GM21526 (cell line): Measurements from ENCODE around the gene EP400.
A peak's percentile ranks its signal among the peaks of the same experiment; 100 is the strongest.
"Not testable (repeated sequence)": the region's sequence is repeated elsewhere in the genome, so short reads cannot be mapped to it uniquely, and the experiment has no call there.

Experiments
- ATAC-seq: cut with Tn5 transposase; IDR thresholded peaks from one replicate; pipeline ENCODE4 v1.9.1; 2021; ENCODE audit warnings: moderate library complexity; ENCODE audit not compliant: unreplicated experiment, low FRiP score

Gene EP400

GRCh38 chr12:132077322-132078100 is 127.8 kb downstream of the EP400 start:
- ATAC-seq: no peak

- ATAC-seq: no peak
These were observed 128.4 kb downstream of the EP400 start for GRCh38 chr12:132078190-132078589.

GRCh38 chr12:132079200-132079599 is 129.5 kb downstream of the EP400 start:
- no peak for ATAC-seq

- no peak for ATAC-seq
These were observed 130.0 kb downstream of the EP400 start for GRCh38 chr12:132079695-132080094.

- ATAC-seq: not testable (repeated sequence)
These were observed 130.8 kb downstream of the EP400 start for GRCh38 chr12:132080515-132080914.

GRCh38 chr12:132081423-132081822 is 131.7 kb downstream of the EP400 start:
- ATAC-seq: no peak

GRCh38 chr12:132083614-132083940 is 133.8 kb downstream of the EP400 start:
- ATAC-seq: no peak

GRCh38 chr12:132083941-132084620 is 134.3 kb downstream of the EP400 start:
- ATAC-seq: peak; percentile 83

GRCh38 chr12:132084621-132085290 is 135.0 kb downstream of the EP400 start:
- no peak for ATAC-seq

GRCh38 chr12:132085291-132085635 is 135.5 kb downstream of the EP400 start:
- ATAC-seq: no peak

- no peak for ATAC-seq
These were observed 139.7 kb downstream of the EP400 start for GRCh38 chr12:132089407-132089910.

GRCh38 chr12:132094269-132094891 is 144.6 kb downstream of the EP400 start:
- ATAC-seq: no peak

- ATAC-seq: no peak
These were observed 146.0 kb downstream of the EP400 start for GRCh38 chr12:132095520-132096409.

GRCh38 chr12:132099739-132100138 is 150.0 kb downstream of the EP400 start:
- ATAC-seq: no peak

- no peak for ATAC-seq
These were observed 150.7 kb downstream of the EP400 start for GRCh38 chr12:132100306-132101065.

- no peak for ATAC-seq
These were observed 152.6 kb downstream of the EP400 start for GRCh38 chr12:132102297-132102696.

- ATAC-seq: not testable (repeated sequence)
These were observed 153.3 kb downstream of the EP400 start for GRCh38 chr12:132103072-132103471.

- ATAC-seq: no peak
These were observed 154.0 kb downstream of the EP400 start for GRCh38 chr12:132103542-132104308.

- ATAC-seq: no peak
These were observed 155.7 kb downstream of the EP400 start for GRCh38 chr12:132105467-132105866.
